ENCODE results near the gene ABR. TPM values are rescaled to one million over a fixed set of nuclear protein-coding genes. Genes with fewer than 3 reads are reported as not detected.

ABR gene
- total RNA-seq, 1 donor from 2014 or later: 76.6 TPM

DNA sequence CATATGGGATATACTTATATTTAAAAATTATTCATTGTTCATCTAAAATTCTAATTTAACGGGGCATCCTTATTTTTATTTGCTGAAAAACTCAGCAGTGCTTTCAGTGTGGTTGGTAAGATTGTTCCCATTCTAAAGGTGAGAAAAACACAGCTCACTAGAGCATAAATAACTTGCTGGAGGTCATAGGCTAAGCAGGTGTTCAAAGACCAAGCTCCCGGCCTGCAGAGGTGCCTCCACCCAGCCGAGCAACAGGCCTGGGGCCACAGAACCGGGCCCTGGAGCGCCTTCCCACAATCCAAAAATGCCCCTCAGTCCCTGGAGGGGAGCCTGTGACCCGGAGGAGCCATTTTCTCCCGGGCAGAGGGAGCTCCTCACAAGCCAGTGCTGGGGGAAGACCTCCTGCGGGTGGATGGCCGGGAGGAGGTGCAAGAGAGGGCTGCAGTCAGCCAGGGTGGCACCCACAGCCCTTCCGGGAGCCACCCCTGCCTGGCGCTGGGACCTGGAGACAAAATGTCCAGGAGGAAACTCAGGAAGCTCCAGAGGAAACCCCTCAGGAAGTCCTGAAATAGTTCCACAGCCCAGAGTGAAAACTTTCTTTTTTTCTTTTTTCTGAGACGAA lies 14.7 kb downstream of the ABR start:
- Mint-ChIP-seq H3K4me3 (ENCODE audit: unreplicated experiment) (no peak overlapping the region), H3K36me3 (ENCODE audit: low read depth, unreplicated experiment) (peaks cover 9% of the 10 kb centered on the region), H3K4me1 (ENCODE audit: unreplicated experiment) (peaks cover 20% of the 10 kb centered on the region), H3K27ac (ENCODE audit: unreplicated experiment) (peak overlapping the region; percentile 80), H3K9me3 (ENCODE audit: unreplicated experiment) (no peaks in the 10 kb centered on the region), H3K27me3 (ENCODE audit: unreplicated experiment) (peaks cover 4% of the 10 kb centered on the region)
- TF ChIP-seq, protein P1, sequence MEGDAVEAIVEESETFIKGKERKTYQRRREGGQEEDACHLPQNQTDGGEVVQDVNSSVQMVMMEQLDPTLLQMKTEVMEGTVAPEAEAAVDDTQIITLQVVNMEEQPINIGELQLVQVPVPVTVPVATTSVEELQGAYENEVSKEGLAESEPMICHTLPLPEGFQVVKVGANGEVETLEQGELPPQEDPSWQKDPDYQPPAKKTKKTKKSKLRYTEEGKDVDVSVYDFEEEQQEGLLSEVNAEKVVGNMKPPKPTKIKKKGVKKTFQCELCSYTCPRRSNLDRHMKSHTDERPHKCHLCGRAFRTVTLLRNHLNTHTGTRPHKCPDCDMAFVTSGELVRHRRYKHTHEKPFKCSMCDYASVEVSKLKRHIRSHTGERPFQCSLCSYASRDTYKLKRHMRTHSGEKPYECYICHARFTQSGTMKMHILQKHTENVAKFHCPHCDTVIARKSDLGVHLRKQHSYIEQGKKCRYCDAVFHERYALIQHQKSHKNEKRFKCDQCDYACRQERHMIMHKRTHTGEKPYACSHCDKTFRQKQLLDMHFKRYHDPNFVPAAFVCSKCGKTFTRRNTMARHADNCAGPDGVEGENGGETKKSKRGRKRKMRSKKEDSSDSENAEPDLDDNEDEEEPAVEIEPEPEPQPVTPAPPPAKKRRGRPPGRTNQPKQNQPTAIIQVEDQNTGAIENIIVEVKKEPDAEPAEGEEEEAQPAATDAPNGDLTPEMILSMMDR (IDR thresholded peaks at IDR 0.05; ENCODE audit: unreplicated experiment): no peak
- peak; percentile 42 for DNase-seq (ENCODE audit: low spot score)

DNA sequence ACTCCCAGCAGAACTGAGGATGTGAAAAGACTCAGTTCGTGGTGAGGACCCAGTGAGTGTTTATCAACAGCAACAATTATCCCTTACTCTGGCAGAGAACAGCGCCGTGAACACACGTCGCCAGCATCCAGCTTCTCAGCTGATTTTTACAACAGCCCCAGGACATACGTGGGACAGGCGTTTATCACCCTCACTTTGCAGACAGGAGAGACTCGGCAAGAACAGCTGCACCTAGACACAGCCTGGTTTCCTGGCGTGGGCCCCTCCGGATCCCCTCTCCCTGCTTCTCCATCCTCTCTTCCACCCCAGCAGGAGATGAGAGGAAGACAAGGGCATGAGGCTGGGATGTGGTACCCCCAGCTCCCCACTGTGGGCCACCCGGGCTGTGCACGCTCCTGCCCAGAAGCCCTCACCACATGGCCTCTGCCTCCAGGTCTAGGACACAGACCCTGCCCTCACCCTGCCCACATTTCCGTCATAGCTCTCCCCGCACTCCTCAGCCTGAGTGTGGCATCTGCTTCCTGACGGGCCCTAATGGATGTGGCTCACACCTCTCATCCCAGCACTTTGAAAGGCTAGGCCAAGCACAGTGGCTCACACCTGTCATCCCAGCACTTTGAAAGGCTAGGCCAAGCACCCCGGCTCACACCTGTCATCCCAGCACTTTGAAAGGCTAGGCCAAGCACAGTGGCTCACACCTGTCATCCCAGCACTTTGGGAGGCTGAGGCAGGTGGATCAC lies 17.5 kb downstream of the ABR start:
- H3K27me3 Mint-ChIP-seq (ENCODE audit: unreplicated experiment): peaks cover 7% of the 10 kb centered on the region
- no peak for DNase-seq (ENCODE audit: low spot score)
- TF ChIP-seq, protein P1 (IDR thresholded peaks at IDR 0.05; ENCODE audit: unreplicated experiment): no peak
- peaks cover 4% of the 10 kb centered on the region for H3K36me3 Mint-ChIP-seq (ENCODE audit: low read depth, unreplicated experiment)
- peak overlapping the region; percentile 21 for H3K27ac Mint-ChIP-seq (ENCODE audit: unreplicated experiment)
- H3K9me3 Mint-ChIP-seq (ENCODE audit: unreplicated experiment): no peaks in the 10 kb centered on the region
- H3K4me3 Mint-ChIP-seq (ENCODE audit: unreplicated experiment): no peak overlapping the region
- peaks cover 20% of the 10 kb centered on the region for H3K4me1 Mint-ChIP-seq (ENCODE audit: unreplicated experiment)

DNA sequence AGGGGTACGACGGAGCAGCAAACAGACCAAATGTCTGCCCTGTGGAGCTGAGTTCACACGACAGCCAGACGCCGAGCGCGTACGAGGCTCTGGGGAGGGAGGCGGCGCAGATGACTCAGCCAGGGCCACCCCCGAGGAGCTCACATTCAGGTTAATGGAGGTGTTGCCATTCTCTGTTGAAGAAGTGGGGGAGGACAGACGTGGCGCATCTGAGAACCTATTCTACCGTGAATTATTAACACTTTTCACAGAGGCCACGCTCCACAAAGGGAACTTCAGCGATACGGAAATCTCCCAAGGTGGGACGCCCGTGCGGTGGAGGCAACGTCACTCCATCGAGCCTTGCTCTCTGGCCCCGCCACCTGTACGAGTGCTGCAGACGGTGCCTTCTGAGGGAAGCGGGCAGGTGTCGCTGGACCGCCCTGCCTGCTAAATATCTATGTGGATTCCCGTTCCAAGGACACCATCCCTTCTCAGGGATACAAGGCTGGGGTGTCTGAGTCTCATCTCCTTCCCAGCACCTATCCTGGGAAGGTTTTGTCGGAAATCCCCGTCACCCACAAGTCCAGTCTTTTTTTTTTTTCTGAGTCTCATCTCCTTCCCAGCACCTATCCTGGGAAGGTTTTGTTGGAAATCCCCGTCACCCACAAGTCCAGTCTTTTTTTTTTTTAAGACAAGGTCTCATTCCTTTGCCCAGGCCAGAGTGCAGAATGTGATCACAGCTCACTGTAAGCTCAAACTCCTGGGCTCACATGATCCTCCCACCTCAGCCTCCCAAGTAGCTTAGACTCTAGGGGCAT lies 19.0 kb downstream of the ABR start:
- peaks cover 2% of the 10 kb centered on the region for H3K27me3 Mint-ChIP-seq (ENCODE audit: unreplicated experiment)
- no peak overlapping the region for H3K27ac Mint-ChIP-seq (ENCODE audit: unreplicated experiment)
- H3K4me1 Mint-ChIP-seq (ENCODE audit: unreplicated experiment): peaks cover 12% of the 10 kb centered on the region
- H3K36me3 Mint-ChIP-seq (ENCODE audit: low read depth, unreplicated experiment): peaks cover 7% of the 10 kb centered on the region
- H3K4me3 Mint-ChIP-seq (ENCODE audit: unreplicated experiment): no peak overlapping the region
- no peak for DNase-seq (ENCODE audit: low spot score)
- TF ChIP-seq, protein P1 (IDR thresholded peaks at IDR 0.05; ENCODE audit: unreplicated experiment): no peak
- no peaks in the 10 kb centered on the region for H3K9me3 Mint-ChIP-seq (ENCODE audit: unreplicated experiment)

DNA sequence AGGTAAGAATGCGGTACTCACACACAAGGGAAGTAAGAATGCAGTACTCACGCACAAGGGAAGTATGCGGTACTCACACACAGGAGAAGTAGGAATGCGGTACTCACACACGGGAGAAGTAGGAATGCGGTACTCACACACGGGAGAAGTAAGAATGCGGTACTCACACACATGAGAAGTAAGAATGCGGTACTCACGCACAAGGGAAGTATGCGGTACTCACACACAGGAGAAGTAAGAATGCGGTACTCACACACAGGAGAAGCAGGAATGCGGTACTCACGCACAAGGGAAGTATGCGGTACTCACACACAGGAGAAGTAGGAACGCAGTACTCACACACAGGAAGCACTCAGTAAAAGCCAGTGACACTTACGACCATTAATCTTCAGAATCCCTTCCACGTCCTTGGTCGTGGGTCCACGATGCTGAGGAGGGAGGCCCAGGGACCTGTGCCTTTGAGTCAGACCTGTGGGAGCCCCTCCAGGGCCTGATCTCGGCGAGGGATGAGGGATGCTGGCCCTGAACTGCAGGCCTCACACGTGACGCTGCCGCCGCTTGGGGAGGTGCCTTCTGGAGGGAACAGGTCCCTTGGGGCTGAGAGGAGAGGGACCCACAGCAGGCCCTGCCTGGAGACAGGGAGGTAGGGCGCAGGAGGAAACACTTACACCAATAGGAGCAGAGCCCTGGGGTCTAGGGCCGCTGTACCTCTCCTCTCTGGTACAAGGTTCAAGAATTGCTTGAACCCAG lies 20.2 kb downstream of the ABR start:
- Mint-ChIP-seq H3K36me3 (ENCODE audit: low read depth, unreplicated experiment) (peaks cover 7% of the 10 kb centered on the region), H3K4me3 (ENCODE audit: unreplicated experiment) (no peak overlapping the region), H3K27ac (ENCODE audit: unreplicated experiment) (no peak overlapping the region), H3K27me3 (ENCODE audit: unreplicated experiment) (peaks cover 2% of the 10 kb centered on the region), H3K4me1 (ENCODE audit: unreplicated experiment) (peaks cover 6% of the 10 kb centered on the region), H3K9me3 (ENCODE audit: unreplicated experiment) (no peaks in the 10 kb centered on the region)
- no peak for DNase-seq (ENCODE audit: low spot score)
- TF ChIP-seq, protein P1 (IDR thresholded peaks at IDR 0.05; ENCODE audit: unreplicated experiment): no peak
